ENCODE measurements around the gene ATAD2B.
"Not testable (repeated sequence)": the region's sequence is repeated elsewhere in the genome, so short reads cannot be mapped to it uniquely, and the experiment has no call there.

ATAD2B gene

DNA sequence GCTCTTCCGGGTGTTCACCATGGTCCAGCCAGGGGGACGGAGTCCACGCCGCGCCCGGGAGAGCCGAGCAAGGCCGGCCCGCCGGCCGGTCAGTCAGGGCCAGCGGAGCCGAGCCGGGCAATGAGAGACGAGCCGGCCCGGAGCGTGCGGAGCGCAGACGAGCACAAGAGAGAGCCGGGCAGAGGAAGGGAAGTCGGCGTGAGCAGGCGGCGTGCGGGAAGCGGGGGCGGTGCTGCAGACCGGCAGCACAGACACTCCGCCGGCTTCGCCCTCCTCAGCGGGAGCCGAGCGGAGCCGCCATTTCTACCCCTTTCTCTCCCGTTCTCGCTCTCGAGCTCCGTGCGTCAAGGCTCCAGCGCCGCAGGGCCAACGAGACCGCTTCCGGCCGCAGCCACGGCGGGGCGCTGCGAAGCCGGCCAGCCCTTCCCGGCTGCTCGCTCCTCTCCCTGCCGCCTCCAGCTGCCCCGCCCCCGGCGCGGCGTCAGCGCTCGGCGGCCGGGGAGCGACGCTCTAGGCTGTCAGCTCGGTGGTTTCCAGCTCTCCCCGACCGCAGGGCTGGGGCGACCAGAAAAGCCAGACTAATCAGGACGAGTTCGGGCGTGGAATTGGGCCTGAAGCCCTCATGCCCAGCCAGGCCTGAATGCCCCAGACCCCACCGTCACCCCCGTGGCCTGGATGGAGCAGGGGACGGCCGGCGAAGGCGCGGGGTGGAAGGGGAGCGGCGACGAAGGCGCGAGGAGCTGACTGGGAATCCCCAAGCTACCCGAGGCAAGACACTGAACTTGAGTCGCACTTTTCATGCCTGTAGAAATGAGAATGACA is at the start of gene ATAD2B:
ATAD2B (minus strand) TSS at position 374 of the 822 bp plus-strand sequence; CDS start at position 21, 353 bp downstream.
- H3K36me3 Mint-ChIP-seq, result peaks cover 20 to 38% of the 10 kb centered on the region in 2 donors
- H3K9me3 Mint-ChIP-seq, result no peaks in the 10 kb centered on the region
- H3K27ac Mint-ChIP-seq, result peak within 1 kb of the TSS; percentile 100
- H3K4me1 Mint-ChIP-seq, result peaks cover 23 to 39% of the 10 kb centered on the region in 2 donors
- no peaks in the 10 kb centered on the region for H3K27me3 Mint-ChIP-seq
- DNase-seq (peak; percentile 97), ATAC-seq (replicated peaks) (peak; percentile 71 to 75)
- H3K4me3 Mint-ChIP-seq, result peak within 1 kb of the TSS; percentile 98

DNA sequence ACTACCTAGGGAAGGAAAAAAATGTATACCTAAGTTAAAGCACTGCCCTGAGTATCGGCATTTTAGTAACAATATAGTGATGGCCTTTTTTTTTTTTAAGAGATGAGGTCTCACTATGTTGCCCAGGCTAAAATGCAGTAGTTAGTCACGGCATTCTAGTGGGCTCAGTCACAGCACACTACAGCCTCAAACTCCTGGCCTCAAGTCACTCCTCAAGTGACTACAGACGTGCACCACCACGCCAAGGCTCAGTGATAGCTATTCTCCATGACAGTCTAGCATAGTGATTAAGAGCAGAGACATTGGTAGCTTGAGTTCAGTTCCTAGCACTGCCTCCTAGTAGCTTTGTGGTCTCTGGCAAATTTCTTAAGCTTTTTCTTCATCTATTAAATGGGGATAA is 40.9 kb upstream of the ATAD2B start:
- DNase-seq (no peak), ATAC-seq (replicated peaks) (no peak)
- H3K27ac Mint-ChIP-seq, result no peak overlapping the region
- H3K9me3 Mint-ChIP-seq, result no peaks in the 10 kb centered on the region
- no peaks in the 10 kb centered on the region for H3K4me1 Mint-ChIP-seq
- H3K36me3 Mint-ChIP-seq, result peaks cover 4 to 11% of the 10 kb centered on the region in 2 donors
- H3K27me3 Mint-ChIP-seq, result no peaks in the 10 kb centered on the region
- no peak overlapping the region for H3K4me3 Mint-ChIP-seq

DNA sequence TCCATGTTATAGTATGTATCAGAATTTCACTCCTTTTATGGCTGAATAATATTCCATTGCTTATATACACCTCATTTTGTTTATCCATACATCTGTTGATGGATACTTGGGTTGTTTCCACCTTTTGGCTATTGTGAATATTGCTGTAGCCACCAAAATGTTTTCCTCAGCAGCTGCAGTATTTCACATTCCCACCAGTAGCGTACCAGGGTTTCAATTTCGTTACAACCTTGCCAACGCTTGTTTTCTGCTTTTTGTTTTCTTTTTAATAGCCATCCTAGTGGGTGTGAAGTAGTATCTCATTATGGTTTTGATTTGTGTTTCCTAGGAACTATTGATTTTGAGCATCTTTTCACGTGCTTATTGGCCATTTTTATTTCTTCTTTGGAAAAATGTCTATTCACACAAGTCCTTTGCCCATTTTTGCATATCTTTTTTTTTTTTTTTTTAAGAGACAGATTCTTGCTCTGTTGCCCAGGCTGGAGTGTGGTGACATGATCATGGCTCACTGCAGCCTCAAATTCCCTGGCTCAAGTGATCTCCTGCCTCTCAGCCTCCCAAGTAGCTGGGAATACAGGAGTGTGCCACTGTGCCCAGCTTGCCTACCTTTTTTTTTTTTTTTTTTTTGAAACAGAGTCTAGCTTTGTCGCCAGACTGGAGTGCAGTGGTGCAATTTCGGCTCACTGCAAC is 27.5 kb upstream of the ATAD2B start:
- Mint-ChIP-seq H3K9me3 (no peaks in the 10 kb centered on the region), H3K4me1 (no peaks in the 10 kb centered on the region), H3K27ac (no peak overlapping the region), H3K36me3 (peaks cover 0 to 2% of the 10 kb centered on the region in 2 donors), H3K4me3 (no peak overlapping the region), H3K27me3 (no peaks in the 10 kb centered on the region)
- DNase-seq, result no peak
- ATAC-seq (replicated peaks), result no peak

DNA sequence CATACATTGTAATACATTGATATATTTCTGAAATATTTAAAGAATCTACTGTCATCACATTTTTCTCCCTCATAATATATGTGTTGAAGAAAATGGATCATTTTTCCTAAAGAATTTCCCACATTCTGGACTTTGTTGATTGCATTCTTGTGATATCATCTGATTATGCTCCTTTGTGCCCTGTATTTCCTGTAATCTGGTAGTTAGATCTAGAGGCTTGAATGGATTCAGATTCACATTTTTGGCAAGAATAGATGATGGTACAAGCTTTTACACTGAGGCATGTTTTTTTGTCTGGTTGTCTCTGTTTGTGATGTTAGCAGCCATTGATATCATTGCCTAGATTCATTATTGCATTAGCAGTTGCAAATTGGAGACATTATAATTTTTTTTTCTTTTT is 26.7 kb upstream of the ATAD2B start:
- peaks cover 0 to 2% of the 10 kb centered on the region in 2 donors for H3K36me3 Mint-ChIP-seq
- ATAC-seq (replicated peaks) (no peak), DNase-seq (no peak)
- no peaks in the 10 kb centered on the region for H3K4me1 Mint-ChIP-seq
- H3K9me3 Mint-ChIP-seq, result no peaks in the 10 kb centered on the region
- no peak overlapping the region for H3K4me3 Mint-ChIP-seq
- H3K27ac Mint-ChIP-seq, result no peak overlapping the region
- H3K27me3 Mint-ChIP-seq, result no peaks in the 10 kb centered on the region

DNA sequence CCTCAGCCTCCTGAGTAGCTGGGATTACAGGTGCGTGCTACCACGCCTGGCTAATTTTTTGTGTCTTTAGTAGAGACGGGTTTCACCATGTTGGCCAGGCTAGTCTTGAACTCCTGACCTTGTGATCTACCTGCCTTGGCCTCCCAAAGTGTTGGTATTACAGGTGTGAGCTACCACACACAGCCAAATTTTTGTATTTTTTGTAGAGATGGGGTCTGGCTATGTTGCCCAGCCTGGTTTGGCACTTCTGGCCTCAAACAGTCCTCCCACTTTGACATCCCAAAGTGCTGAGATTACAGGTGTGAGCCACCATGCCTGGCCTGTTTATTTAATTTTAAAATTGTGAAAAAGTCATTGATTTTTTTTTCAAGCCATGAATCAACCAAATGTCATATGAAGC is 25.6 kb upstream of the ATAD2B start:
- H3K4me3 Mint-ChIP-seq; H3K4me1 Mint-ChIP-seq; DNase-seq; H3K27me3 Mint-ChIP-seq; H3K27ac Mint-ChIP-seq; H3K9me3 Mint-ChIP-seq; ATAC-seq (replicated peaks); H3K36me3 Mint-ChIP-seq: not testable (repeated sequence)

DNA sequence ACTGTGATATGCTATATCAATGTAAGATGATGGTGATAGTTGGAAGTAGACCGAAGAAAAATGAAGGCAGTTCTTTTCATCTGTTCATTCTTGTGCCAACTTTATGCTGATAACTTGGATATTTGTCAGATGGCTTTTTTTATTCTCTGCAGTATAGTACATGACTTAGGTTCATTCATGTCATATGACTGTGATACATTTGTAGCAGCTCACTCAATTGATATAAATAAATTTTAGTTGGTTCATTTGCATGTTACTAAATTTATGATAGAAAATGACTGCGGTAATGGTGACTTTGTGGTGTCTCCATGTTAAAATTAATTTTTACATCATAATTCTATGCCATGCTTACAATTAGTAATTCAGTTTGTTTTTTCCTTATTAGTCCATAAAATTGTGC is 20.4 kb upstream of the ATAD2B start:
- Mint-ChIP-seq H3K4me3 (no peak overlapping the region), H3K36me3 (peaks cover 4 to 5% of the 10 kb centered on the region in 2 donors), H3K27me3 (no peaks in the 10 kb centered on the region), H3K9me3 (no peaks in the 10 kb centered on the region), H3K4me1 (peaks cover 4 to 10% of the 10 kb centered on the region in 2 donors), H3K27ac (no peak overlapping the region)
- no peak for ATAC-seq (replicated peaks)
- no peak for DNase-seq

DNA sequence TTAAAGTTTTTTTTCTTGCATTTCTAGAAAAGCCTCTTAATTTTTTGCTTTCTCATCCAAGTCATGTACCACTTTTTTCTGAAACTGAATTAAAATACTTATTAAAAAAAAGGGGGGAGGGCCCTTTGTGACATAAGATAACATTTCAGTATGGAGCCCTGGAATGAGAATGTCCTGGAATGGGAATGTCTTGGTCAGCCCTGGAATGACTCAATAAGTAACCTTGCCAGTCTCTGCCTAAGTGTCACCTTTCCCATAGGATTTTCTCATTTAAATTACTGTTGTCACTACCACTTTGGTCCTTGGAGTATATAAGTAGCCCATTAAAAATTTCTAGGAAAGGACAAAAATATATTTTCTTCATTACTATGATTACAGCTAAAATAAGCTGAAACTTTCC is 18.1 kb upstream of the ATAD2B start:
- H3K27me3 Mint-ChIP-seq, result no peaks in the 10 kb centered on the region
- no peak for ATAC-seq (replicated peaks)
- H3K9me3 Mint-ChIP-seq, result no peaks in the 10 kb centered on the region
- DNase-seq, result no peak
- no peak overlapping the region for H3K4me3 Mint-ChIP-seq
- H3K27ac Mint-ChIP-seq, result no peak overlapping the region
- peaks cover 7 to 8% of the 10 kb centered on the region in 2 donors for H3K36me3 Mint-ChIP-seq
- H3K4me1 Mint-ChIP-seq, result peaks cover 12 to 27% of the 10 kb centered on the region in 2 donors

DNA sequence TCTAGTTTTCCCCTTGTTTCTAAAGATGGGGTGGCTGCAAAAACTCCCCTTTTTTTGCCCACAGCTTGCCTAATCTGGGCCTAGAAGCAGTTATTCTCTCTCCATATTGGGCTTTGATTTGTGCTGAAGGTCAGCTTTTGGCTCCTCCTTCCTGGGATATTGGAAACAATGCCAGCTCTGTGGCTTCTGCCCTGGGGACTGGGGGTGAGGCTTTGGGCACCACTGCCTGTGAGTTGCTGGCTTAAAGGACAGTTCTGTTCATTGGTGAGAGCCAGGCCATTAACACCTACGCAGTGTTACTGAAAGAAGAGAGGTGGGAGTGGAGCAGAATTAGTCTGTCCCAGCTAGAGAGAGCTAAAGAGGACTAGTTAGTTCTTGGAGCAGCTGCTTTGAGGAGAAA is 17.6 kb upstream of the ATAD2B start:
- ATAC-seq (replicated peaks) (no peak), DNase-seq (no peak)
- Mint-ChIP-seq H3K27ac (no peak overlapping the region), H3K4me1 (peaks cover 13 to 32% of the 10 kb centered on the region in 2 donors), H3K9me3 (no peaks in the 10 kb centered on the region), H3K36me3 (peaks cover 7 to 8% of the 10 kb centered on the region in 2 donors), H3K4me3 (no peak overlapping the region), H3K27me3 (no peaks in the 10 kb centered on the region)

- no peaks in the 10 kb centered on the region for H3K27me3 Mint-ChIP-seq
- peaks cover 7 to 8% of the 10 kb centered on the region in 2 donors for H3K36me3 Mint-ChIP-seq
- no peak for ATAC-seq (replicated peaks)
- no peak overlapping the region for H3K4me3 Mint-ChIP-seq
- no peak overlapping the region for H3K27ac Mint-ChIP-seq
- H3K4me1 Mint-ChIP-seq, result peaks cover 20 to 40% of the 10 kb centered on the region in 2 donors
- H3K9me3 Mint-ChIP-seq, result no peaks in the 10 kb centered on the region
- no peak for DNase-seq
Measured at GRCh38 chr2:23943666-23944065, 16.7 kb upstream of the ATAD2B start.

- ATAC-seq (replicated peaks) (no peak), DNase-seq (no peak)
- H3K27ac Mint-ChIP-seq, result no peak overlapping the region
- H3K36me3 Mint-ChIP-seq, result peaks cover 7 to 8% of the 10 kb centered on the region in 2 donors
- H3K4me3 Mint-ChIP-seq, result no peak overlapping the region
- H3K9me3 Mint-ChIP-seq, result no peaks in the 10 kb centered on the region
- peaks cover 20 to 34% of the 10 kb centered on the region in 2 donors for H3K4me1 Mint-ChIP-seq
- H3K27me3 Mint-ChIP-seq, result no peaks in the 10 kb centered on the region
Measured at GRCh38 chr2:23941644-23942043, 14.7 kb upstream of the ATAD2B start.

GRCh38 chr2:23940718-23941620 is 14.0 kb upstream of the ATAD2B start:
- peak overlapping the region; percentile 86 to 89 for H3K4me3 Mint-ChIP-seq
- peaks cover 7 to 8% of the 10 kb centered on the region in 2 donors for H3K36me3 Mint-ChIP-seq
- H3K27ac Mint-ChIP-seq, result peak overlapping the region; percentile 81
- no peaks in the 10 kb centered on the region for H3K27me3 Mint-ChIP-seq
- peaks cover 20 to 34% of the 10 kb centered on the region in 2 donors for H3K4me1 Mint-ChIP-seq
- DNase-seq (no peak), ATAC-seq (replicated peaks) (peak; percentile 61 to 69)
- H3K9me3 Mint-ChIP-seq, result no peaks in the 10 kb centered on the region

- H3K27me3 Mint-ChIP-seq, result no peaks in the 10 kb centered on the region
- H3K9me3 Mint-ChIP-seq, result no peaks in the 10 kb centered on the region
- H3K4me1 Mint-ChIP-seq, result peaks cover 20 to 34% of the 10 kb centered on the region in 2 donors
- peak; percentile 86 to 90 for ATAC-seq (replicated peaks)
- peak within 1 kb of the TSS; percentile 88 for H3K27ac Mint-ChIP-seq
- DNase-seq, result peak; percentile 76
- peaks cover 7 to 8% of the 10 kb centered on the region in 2 donors for H3K36me3 Mint-ChIP-seq
- peak within 1 kb of the TSS; percentile 86 to 89 for H3K4me3 Mint-ChIP-seq
Measured at GRCh38 chr2:23939987-23940717, 13.2 kb upstream of the ATAD2B start, which contains the start of gene UBXN2A. Gene UBXN2A, plus strand, starts transcription at chr2:23940463. Its CDS starts 17,852 bp downstream, at chr2:23958315.

GRCh38 chr2:23934259-23934658 is 7.3 kb upstream of the ATAD2B start:
- no peaks in the 10 kb centered on the region for H3K9me3 Mint-ChIP-seq
- ATAC-seq (replicated peaks) (no peak), DNase-seq (no peak)
- H3K27me3 Mint-ChIP-seq, result no peaks in the 10 kb centered on the region
- no peak overlapping the region for H3K4me3 Mint-ChIP-seq
- H3K4me1 Mint-ChIP-seq, result peaks cover 4 to 5% of the 10 kb centered on the region in 2 donors
- peaks cover 6 to 16% of the 10 kb centered on the region in 2 donors for H3K36me3 Mint-ChIP-seq
- no peak overlapping the region for H3K27ac Mint-ChIP-seq
